Osteoblast (primary cell): ENCODE measurements around the gene FLACC1. TPM values are rescaled to one million over a fixed set of nuclear protein-coding genes. Genes with fewer than 3 reads are reported as not detected.

Experiments
- DNase-seq: peaks from one replicate; pipeline ENCODE4 v3.0.0; 2011; ENCODE audit warnings: low spot score, mixed read lengths; ENCODE audit not compliant: insufficient read length; ENCODE audit errors: missing footprints
- H2AFZ ChIP-seq: 2 replicates; pipeline ENCODE4 v1.6.0; 2011; ENCODE audit warnings: mild to moderate bottlenecking, low read length
- H3K27ac ChIP-seq: 2 replicates; pipeline ENCODE4 v1.5.1; 2011; ENCODE audit warnings: mild to moderate bottlenecking, low read depth, low read length, moderate library complexity
- H3K27me3 ChIP-seq: 2 replicates; pipeline ENCODE4 v1.6.0; 2012; ENCODE audit warnings: mild to moderate bottlenecking, control low read depth, inconsistent platforms, low read length, moderate library complexity; ENCODE audit not compliant: insufficient read depth
- H3K36me3 ChIP-seq: 2 replicates; pipeline ENCODE4 v1.5.1; 2011; ENCODE audit warnings: mild to moderate bottlenecking, low read length, control low read depth, moderate library complexity; ENCODE audit not compliant: insufficient read depth
- H3K4me1 ChIP-seq: 2 replicates; pipeline ENCODE4 v1.5.1; 2011; ENCODE audit warnings: mild to moderate bottlenecking, low read length, control low read depth, moderate library complexity; ENCODE audit not compliant: insufficient read depth
- H3K4me2 ChIP-seq: 2 replicates; pipeline ENCODE4 v1.6.0; 2011; ENCODE audit warnings: mild to moderate bottlenecking, low read length; ENCODE audit not compliant: insufficient read depth
- H3K4me3 ChIP-seq: fragments of 200-600 bp; sonication (generic); 3 replicates; pipeline ENCODE4 v1.5.1; 2012; ENCODE audit warnings: mild to moderate bottlenecking, low read length, inconsistent platforms; ENCODE audit not compliant: insufficient read depth
- H3K79me2 ChIP-seq: 2 replicates; pipeline ENCODE4 v1.6.0; 2012; ENCODE audit warnings: mild to moderate bottlenecking, low read length, control low read depth, inconsistent platforms; ENCODE audit not compliant: insufficient read depth
- H3K9me3 ChIP-seq: 2 replicates; pipeline ENCODE4 v1.5.1; 2011; ENCODE audit warnings: low read depth, low read length, control low read depth
- H4K20me1 ChIP-seq: 2 replicates; pipeline ENCODE4 v1.6.0; 2012; ENCODE audit warnings: mild to moderate bottlenecking, low read length, control low read depth; ENCODE audit not compliant: insufficient read depth
- total RNA-seq: library from RNA; depleted of rRNA; stranded (reverse); fragments of >200 nt; gene quantifications from 2 replicates; pipeline ENCODE4 v1.2.3, GENCODE V29; 2012
- TF ChIP-seq, protein P1 (sequence below): IDR thresholded peaks from 2 replicates; pipeline ENCODE4 v1.5.1; 2011; ENCODE audit warnings: mild to moderate bottlenecking, low read depth, low read length, moderate library complexity; ENCODE audit errors: extremely low read depth

The FLACC1 gene
- total RNA-seq, 1 donor = 0.72 TPM

DNA sequence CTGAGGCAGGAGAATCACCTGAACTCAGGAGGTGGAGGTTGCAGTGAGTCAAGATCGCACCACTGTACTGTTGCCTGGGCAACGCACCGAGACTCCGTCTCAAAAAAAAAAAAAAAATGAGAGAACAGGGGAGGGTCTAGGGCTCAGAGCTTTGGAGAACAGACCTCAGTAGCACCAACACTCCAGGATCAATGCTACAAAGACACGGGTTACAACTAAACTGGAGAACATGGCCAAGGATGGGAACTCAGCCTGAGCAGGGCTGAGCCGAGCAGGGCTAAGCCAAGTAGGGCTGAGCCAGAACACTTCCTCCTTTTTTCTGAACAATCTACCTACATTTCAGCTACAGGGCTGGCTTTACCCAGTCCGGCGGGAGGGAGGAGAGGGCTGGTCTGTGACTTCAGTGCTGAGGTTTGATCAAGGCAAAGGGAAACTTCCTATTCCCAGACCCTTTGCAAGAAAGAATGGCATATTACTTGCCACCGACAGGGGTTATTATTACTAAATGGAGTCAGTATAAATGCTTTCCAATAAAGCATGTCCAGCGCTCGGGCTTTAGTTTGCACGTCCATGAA is 99.7 kb downstream of the FLACC1 start:
- Histone ChIP-seq H3K9me3 (no peaks in the 10 kb centered on the region), H4K20me1 (no peaks in the 10 kb centered on the region), H3K4me1 (peaks cover 41% of the 10 kb centered on the region), H3K27me3 (no peaks in the 10 kb centered on the region), H3K79me2 (peaks cover 30% of the 10 kb centered on the region), H2AFZ (peak overlapping the region; percentile 98), H3K4me3 (peak overlapping the region; percentile 85), H3K27ac (peak overlapping the region; percentile 97), H3K4me2 (peak overlapping the region; percentile 97), H3K36me3 (no peaks in the 10 kb centered on the region)
- TF ChIP-seq, protein P1, sequence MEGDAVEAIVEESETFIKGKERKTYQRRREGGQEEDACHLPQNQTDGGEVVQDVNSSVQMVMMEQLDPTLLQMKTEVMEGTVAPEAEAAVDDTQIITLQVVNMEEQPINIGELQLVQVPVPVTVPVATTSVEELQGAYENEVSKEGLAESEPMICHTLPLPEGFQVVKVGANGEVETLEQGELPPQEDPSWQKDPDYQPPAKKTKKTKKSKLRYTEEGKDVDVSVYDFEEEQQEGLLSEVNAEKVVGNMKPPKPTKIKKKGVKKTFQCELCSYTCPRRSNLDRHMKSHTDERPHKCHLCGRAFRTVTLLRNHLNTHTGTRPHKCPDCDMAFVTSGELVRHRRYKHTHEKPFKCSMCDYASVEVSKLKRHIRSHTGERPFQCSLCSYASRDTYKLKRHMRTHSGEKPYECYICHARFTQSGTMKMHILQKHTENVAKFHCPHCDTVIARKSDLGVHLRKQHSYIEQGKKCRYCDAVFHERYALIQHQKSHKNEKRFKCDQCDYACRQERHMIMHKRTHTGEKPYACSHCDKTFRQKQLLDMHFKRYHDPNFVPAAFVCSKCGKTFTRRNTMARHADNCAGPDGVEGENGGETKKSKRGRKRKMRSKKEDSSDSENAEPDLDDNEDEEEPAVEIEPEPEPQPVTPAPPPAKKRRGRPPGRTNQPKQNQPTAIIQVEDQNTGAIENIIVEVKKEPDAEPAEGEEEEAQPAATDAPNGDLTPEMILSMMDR = peak; percentile 8
- DNase-seq = peak; percentile 29

DNA sequence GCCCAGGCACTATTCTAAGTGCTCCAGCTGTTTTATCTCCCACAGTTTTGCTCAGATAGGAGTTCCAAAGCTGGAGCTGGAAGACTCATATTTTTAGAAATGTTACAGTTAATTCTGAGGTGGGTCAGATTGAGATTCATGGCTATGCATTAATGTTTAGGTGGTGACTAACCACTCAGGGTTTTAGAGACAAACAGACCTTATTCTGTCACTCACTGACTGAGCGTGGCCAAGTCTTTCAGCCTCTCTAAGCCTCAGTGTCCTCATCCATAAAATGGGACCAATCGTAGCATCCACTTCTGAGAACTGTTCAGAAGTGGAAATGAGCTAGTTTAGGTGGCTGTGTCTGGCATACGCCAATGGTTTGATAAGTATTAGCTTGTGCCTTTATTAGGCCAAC is 101.1 kb downstream of the FLACC1 start:
- TF ChIP-seq, protein P1 = no peak

DNA sequence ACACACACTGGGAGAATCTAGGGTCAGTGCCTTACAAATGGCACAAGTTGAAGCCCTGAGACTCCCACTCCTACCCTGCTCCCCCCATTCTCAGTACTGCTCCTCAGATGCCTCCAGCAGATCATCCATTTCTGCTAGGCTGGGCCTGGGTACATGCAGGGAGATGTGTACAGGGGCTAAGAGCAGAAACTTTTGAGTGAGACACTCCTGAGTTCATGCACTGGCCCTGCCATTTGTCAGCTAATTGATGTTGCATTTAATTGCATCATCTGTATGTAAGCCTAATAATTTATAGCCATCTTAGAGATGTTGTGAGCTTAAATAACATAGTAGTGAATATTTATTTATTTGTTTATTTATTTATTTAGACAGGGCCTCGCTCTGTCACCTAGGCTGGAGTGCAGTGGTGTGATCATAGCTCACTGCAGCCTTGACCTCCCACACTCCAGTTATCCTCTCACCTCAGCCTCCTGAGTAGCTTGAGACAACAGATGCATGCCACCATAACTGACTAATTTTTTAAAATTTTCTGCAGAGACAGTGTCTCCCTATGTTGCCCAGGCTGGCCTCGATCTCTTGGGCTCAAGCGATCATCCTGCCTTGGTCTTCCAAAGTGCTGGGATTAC is 101.6 kb downstream of the FLACC1 start:
- DNase-seq = no peak
- Histone ChIP-seq H3K4me1 (peaks cover 30% of the 10 kb centered on the region), H4K20me1 (no peaks in the 10 kb centered on the region), H3K27ac (no peak overlapping the region), H2AFZ (peak overlapping the region; percentile 37), H3K4me2 (no peak overlapping the region), H3K36me3 (no peaks in the 10 kb centered on the region), H3K27me3 (no peaks in the 10 kb centered on the region), H3K9me3 (no peaks in the 10 kb centered on the region), H3K4me3 (no peak overlapping the region), H3K79me2 (peaks cover 21% of the 10 kb centered on the region)
- TF ChIP-seq, protein P1 = no peak

More for the DNA sequence above, 101.1 kb downstream of the FLACC1 start:
- Histone ChIP-seq H3K9me3 (no peaks in the 10 kb centered on the region), H3K36me3 (no peaks in the 10 kb centered on the region), H3K27ac (no peak overlapping the region), H3K79me2 (peaks cover 25% of the 10 kb centered on the region), H2AFZ (no peak overlapping the region), H3K4me2 (no peak overlapping the region), H3K27me3 (no peaks in the 10 kb centered on the region), H3K4me3 (no peak overlapping the region), H3K4me1 (peaks cover 32% of the 10 kb centered on the region), H4K20me1 (no peaks in the 10 kb centered on the region)
- DNase-seq = peak; percentile 38

DNA sequence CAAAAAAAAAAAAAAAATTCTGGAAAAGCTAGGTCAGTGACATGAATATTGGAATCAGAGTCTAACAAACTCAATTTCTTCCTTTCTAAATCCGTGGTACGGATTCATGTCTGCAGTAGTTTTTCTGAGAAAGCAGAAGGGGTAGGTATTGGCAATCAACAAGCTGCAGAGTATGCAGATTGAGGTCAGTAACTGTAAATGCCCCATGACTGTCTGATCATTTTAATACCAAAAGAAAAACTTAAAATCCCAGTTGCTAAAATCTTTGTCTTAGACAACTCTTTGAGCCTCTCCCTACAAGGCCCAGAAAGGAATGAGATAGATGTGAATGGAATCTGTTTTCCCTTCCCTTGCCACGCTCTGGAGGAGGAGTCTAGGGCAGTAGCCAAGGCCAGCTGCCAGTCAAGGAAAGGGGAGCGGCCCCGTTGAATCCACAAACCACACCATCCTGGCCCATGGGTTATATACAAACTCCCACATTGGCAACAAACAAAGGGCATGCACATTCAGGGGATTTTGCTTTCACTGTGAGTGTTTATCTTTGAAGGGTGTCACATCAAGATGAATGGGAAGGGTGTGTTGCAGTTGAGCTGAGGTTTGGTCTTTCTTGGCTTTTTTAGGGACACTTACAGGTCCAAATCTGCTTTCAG is 102.9 kb downstream of the FLACC1 start:
- Histone ChIP-seq H3K9me3 (no peaks in the 10 kb centered on the region), H3K27me3 (no peaks in the 10 kb centered on the region), H3K4me2 (no peak overlapping the region), H4K20me1 (no peaks in the 10 kb centered on the region), H2AFZ (peak overlapping the region; percentile 77), H3K4me3 (no peak overlapping the region), H3K4me1 (peaks cover 17% of the 10 kb centered on the region), H3K79me2 (peaks cover 10% of the 10 kb centered on the region), H3K27ac (no peak overlapping the region), H3K36me3 (no peaks in the 10 kb centered on the region)
- TF ChIP-seq, protein P1 = no peak
- peak; percentile 59 for DNase-seq
